ENCODE results near the gene ACVR2A.

Gene ACVR2A

GRCh38 chr2:147824620-147825019 is 20.2 kb upstream of the ACVR2A start:
- no peak for DNase-seq (ENCODE audit: low spot score)
- Histone ChIP-seq H3K4me3 (no peak overlapping the region), H3K27ac (no peak overlapping the region)
- no peak for TF ChIP-seq CTCF (IDR thresholded peaks at IDR 0.05)

GRCh38 chr2:147826278-147827087 is 18.3 kb upstream of the ACVR2A start:
- TF ChIP-seq CTCF (IDR thresholded peaks at IDR 0.05): no peak
- Histone ChIP-seq H3K4me3 (no peak overlapping the region), H3K27ac (no peak overlapping the region)
- no peak for DNase-seq (ENCODE audit: low spot score)

- Histone ChIP-seq H3K27ac (no peak overlapping the region), H3K4me3 (no peak overlapping the region)
- DNase-seq (ENCODE audit: low spot score): no peak
- TF ChIP-seq CTCF (IDR thresholded peaks at IDR 0.05): no peak
Observed at GRCh38 chr2:147827088-147827375, 17.8 kb upstream of the ACVR2A start.

GRCh38 chr2:147829106-147829505 is 15.7 kb upstream of the ACVR2A start:
- no peak for DNase-seq (ENCODE audit: low spot score)
- Histone ChIP-seq H3K4me3 (no peak overlapping the region), H3K27ac (no peak overlapping the region)
- no peak for TF ChIP-seq CTCF (IDR thresholded peaks at IDR 0.05)

GRCh38 chr2:147836099-147836498 is 8.7 kb upstream of the ACVR2A start:
- no peak for DNase-seq (ENCODE audit: low spot score)
- TF ChIP-seq CTCF (IDR thresholded peaks at IDR 0.05): no peak
- no peak overlapping the region for H3K27ac ChIP-seq

GRCh38 chr2:147843391-147843863 is 1.4 kb upstream of the ACVR2A start:
- TF ChIP-seq CTCF (IDR thresholded peaks at IDR 0.05): no peak
- DNase-seq (ENCODE audit: low spot score): no peak
- Histone ChIP-seq H3K4me3 (peak overlapping the region; percentile 82), H3K27ac (peak overlapping the region; percentile 97 to 98)

More at GRCh38 chr2:147836099-147836498, 8.7 kb upstream of the ACVR2A start:
- no peak overlapping the region for H3K4me3 ChIP-seq

Data from coronary artery (tissue), 2 donors.